ENCODE data around the gene GHR. TPM values are rescaled to one million over a fixed set of nuclear protein-coding genes. Genes with fewer than 3 reads are reported as not detected.

Gene GHR
- total RNA-seq, 1 experiment from 2014 or later: 0.05 TPM

DNA sequence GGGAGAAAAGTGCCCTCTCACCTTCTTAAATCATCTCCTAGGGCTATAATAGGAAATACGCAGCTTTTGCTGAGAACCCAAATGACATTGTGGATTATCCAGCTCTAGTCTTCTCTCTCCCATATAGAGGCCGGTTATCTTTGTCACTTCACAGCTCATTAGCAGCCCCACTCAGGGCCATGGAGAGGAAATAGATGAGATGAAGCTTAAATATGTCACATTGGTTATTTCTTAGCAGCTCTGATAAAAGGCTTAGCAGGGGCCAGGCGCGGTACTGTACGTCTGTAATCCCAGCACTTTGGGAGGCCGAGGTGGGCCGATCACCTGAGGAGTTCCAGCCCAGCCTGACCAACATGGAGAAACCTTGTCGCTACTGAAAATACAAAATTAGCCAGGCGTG, 90.0 kb downstream of the GHR start:
- Histone ChIP-seq H3K27me3 (ENCODE audit: control insufficient read depth, insufficient read depth, low read length) (no peaks in the 10 kb centered on the region), H3K4me1 (ENCODE audit: control insufficient read depth, insufficient read depth, low read length) (no peaks in the 10 kb centered on the region), H3K4me3 (ENCODE audit: low read depth in 2 of 2, low read length in 2 of 2) (no peak overlapping the region), H3K36me3 (ENCODE audit: control insufficient read depth, insufficient read depth, low read length) (no peaks in the 10 kb centered on the region), H3K9me3 (ENCODE audit: control insufficient read depth, insufficient read depth, low read depth, low read length) (no peaks in the 10 kb centered on the region), H3K27ac (ENCODE audit: low read length) (no peak overlapping the region)
- no peak for DNase-seq (ENCODE audit: low read depth, low spot score)
- TF ChIP-seq, protein P1, sequence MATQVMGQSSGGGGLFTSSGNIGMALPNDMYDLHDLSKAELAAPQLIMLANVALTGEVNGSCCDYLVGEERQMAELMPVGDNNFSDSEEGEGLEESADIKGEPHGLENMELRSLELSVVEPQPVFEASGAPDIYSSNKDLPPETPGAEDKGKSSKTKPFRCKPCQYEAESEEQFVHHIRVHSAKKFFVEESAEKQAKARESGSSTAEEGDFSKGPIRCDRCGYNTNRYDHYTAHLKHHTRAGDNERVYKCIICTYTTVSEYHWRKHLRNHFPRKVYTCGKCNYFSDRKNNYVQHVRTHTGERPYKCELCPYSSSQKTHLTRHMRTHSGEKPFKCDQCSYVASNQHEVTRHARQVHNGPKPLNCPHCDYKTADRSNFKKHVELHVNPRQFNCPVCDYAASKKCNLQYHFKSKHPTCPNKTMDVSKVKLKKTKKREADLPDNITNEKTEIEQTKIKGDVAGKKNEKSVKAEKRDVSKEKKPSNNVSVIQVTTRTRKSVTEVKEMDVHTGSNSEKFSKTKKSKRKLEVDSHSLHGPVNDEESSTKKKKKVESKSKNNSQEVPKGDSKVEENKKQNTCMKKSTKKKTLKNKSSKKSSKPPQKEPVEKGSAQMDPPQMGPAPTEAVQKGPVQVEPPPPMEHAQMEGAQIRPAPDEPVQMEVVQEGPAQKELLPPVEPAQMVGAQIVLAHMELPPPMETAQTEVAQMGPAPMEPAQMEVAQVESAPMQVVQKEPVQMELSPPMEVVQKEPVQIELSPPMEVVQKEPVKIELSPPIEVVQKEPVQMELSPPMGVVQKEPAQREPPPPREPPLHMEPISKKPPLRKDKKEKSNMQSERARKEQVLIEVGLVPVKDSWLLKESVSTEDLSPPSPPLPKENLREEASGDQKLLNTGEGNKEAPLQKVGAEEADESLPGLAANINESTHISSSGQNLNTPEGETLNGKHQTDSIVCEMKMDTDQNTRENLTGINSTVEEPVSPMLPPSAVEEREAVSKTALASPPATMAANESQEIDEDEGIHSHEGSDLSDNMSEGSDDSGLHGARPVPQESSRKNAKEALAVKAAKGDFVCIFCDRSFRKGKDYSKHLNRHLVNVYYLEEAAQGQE (IDR thresholded peaks at IDR 0.05; ENCODE audit: insufficient read depth in 1 of 2, low read depth in 2 of 2, low read length in 1 of 2): no peak
- TF ChIP-seq TCF7L2 (IDR thresholded peaks at IDR 0.05; ENCODE audit: low read depth, low read length) (no peak), POLR2AphosphoS5 (IDR thresholded peaks at IDR 0.05; ENCODE audit: low read depth, low read length) (no peak), SIN3A (IDR thresholded peaks at IDR 0.05; ENCODE audit: borderline replicate concordance, insufficient read depth, low read depth, low read length) (no peak)
- TF ChIP-seq, protein P2, sequence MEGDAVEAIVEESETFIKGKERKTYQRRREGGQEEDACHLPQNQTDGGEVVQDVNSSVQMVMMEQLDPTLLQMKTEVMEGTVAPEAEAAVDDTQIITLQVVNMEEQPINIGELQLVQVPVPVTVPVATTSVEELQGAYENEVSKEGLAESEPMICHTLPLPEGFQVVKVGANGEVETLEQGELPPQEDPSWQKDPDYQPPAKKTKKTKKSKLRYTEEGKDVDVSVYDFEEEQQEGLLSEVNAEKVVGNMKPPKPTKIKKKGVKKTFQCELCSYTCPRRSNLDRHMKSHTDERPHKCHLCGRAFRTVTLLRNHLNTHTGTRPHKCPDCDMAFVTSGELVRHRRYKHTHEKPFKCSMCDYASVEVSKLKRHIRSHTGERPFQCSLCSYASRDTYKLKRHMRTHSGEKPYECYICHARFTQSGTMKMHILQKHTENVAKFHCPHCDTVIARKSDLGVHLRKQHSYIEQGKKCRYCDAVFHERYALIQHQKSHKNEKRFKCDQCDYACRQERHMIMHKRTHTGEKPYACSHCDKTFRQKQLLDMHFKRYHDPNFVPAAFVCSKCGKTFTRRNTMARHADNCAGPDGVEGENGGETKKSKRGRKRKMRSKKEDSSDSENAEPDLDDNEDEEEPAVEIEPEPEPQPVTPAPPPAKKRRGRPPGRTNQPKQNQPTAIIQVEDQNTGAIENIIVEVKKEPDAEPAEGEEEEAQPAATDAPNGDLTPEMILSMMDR (IDR thresholded peaks at IDR 0.05): no peak
- CTCF ChIA-PET: no interaction called here
- intact Hi-C loops (cut with micrococcal nuclease; ENCODE audit: unreplicated experiment) (no loop called here), in situ Hi-C loops (cut with HindIII; ENCODE audit: low pct_unique_long_range_greater_than_20kb, low sequenced_read_pairs) (no loop called here)
- POLR2A ChIA-PET: no interaction called here
- no peak for ATAC-seq
- BruUV-seq (replicated peaks): no TSS peak

DNA sequence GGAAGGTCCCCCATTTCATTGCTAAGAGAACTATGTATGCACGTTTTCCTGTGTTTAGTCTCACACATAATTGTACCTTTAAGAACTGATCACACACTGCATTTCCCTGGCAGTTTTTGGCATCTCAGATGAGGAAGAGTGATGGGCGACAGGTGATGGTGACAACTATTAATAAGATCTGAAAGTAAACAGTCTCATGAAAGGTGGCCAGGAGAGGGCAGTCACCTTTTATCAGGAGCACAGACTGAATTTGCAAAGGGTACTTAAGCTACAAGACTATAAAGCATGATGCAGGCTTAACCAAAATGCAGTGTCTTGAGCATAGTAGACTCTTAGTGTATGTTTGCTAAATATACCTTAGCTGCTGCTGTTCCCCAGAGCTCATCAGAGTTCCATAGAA, 91.5 kb downstream of the GHR start:
- H3K27ac ChIP-seq (ENCODE audit: low read length): no peak overlapping the region
- in situ Hi-C loops (cut with HindIII; ENCODE audit: low pct_unique_long_range_greater_than_20kb, low sequenced_read_pairs): no loop called here
- no peaks in the 10 kb centered on the region for H3K9me3 ChIP-seq (ENCODE audit: control insufficient read depth, insufficient read depth, low read depth, low read length)
- H3K4me3 ChIP-seq (ENCODE audit: low read depth in 2 of 2, low read length in 2 of 2): no peak overlapping the region
- BruUV-seq (replicated peaks): no TSS peak
- no peak for ATAC-seq
- intact Hi-C loops (cut with micrococcal nuclease; ENCODE audit: unreplicated experiment): no loop called here
- ChIA-PET POLR2A (no interaction called here), CTCF (no interaction called here)
- no peaks in the 10 kb centered on the region for H3K4me1 ChIP-seq (ENCODE audit: control insufficient read depth, insufficient read depth, low read length)
- no peaks in the 10 kb centered on the region for H3K36me3 ChIP-seq (ENCODE audit: control insufficient read depth, insufficient read depth, low read length)
- no peak for TF ChIP-seq SIN3A (IDR thresholded peaks at IDR 0.05; ENCODE audit: borderline replicate concordance, insufficient read depth, low read depth, low read length)
- TF ChIP-seq, protein P2 (IDR thresholded peaks at IDR 0.05): 0 out of 2 replicates have a peak, but pooled peaks have one; percentile 8
- DNase-seq (ENCODE audit: low read depth, low spot score): no peak
- H3K27me3 ChIP-seq (ENCODE audit: control insufficient read depth, insufficient read depth, low read length): no peaks in the 10 kb centered on the region

DNA sequence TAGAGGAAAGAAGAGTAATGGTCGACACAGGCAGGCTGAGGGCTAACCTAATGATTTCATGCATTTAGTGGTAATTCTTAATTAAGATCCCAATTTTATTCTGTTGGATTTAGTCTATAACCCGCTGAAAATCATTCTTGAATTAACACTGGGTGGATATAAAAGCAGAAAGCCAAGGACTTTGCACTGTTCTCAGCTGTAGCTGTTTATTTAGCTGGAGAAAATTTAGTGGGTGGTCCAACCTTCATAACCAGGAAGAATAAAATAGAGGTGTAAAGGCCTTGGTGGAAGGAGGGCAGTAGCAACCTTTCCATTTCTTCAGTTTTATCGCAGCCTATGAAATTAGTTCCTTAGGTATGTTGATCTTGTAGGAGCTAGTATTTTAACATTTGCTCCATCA, 92.3 kb downstream of the GHR start:
- Histone ChIP-seq H3K27me3 (ENCODE audit: control insufficient read depth, insufficient read depth, low read length) (no peaks in the 10 kb centered on the region), H3K4me1 (ENCODE audit: control insufficient read depth, insufficient read depth, low read length) (no peaks in the 10 kb centered on the region), H3K36me3 (ENCODE audit: control insufficient read depth, insufficient read depth, low read length) (no peaks in the 10 kb centered on the region), H3K27ac (ENCODE audit: low read length) (no peak overlapping the region), H3K9me3 (ENCODE audit: control insufficient read depth, insufficient read depth, low read depth, low read length) (no peaks in the 10 kb centered on the region), H3K4me3 (ENCODE audit: low read depth in 2 of 2, low read length in 2 of 2) (no peak overlapping the region)
- DNase-seq (ENCODE audit: low read depth, low spot score): no peak
- in situ Hi-C loops (cut with HindIII; ENCODE audit: low pct_unique_long_range_greater_than_20kb, low sequenced_read_pairs) (no loop called here), intact Hi-C loops (cut with micrococcal nuclease; ENCODE audit: unreplicated experiment) (no loop called here)
- CTCF ChIA-PET: no interaction called here
- ATAC-seq: no peak
- TF ChIP-seq TCF7L2 (IDR thresholded peaks at IDR 0.05; ENCODE audit: low read depth, low read length): no peak
- TF ChIP-seq POLR2AphosphoS5 (IDR thresholded peaks at IDR 0.05; ENCODE audit: low read depth, low read length): no peak
- no peak for TF ChIP-seq SIN3A (IDR thresholded peaks at IDR 0.05; ENCODE audit: borderline replicate concordance, insufficient read depth, low read depth, low read length)
- POLR2A ChIA-PET: no interaction called here
- no TSS peak for BruUV-seq (replicated peaks)

Data from Panc1 (cell line).